ENCODE results near the gene GORASP1.

DNA sequence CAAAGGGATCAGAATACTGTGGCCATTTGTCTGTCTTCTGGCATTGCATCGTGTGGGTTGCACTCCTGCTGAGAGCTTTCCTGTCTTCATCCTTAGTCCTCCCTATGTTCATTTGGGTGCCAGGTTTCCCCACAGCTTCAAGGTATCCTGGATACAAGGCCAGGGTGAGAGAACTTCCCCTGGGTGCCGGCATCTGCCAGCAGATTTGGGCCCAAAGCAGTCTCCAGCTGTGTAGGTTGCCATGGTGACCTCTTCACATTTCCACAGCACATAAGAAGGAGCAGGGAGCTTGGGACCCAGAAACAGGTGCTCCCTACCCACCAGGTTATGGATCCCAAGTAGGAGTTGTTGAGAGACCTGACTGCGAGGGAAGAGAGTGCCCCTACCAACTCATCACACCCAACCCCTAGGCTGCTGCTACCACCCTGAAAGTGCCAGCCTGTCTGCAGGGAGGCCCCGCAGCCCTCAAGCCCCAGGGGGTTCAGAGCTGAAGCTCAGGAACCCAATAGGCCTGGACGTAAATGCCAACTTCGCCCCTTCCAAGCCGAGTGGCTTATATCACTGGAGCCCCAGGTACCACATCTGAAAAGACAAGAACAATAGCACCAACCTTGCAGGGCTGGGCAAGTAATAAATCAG is 20.0 kb upstream of the GORASP1 start:
- TF ChIP-seq, protein P1, sequence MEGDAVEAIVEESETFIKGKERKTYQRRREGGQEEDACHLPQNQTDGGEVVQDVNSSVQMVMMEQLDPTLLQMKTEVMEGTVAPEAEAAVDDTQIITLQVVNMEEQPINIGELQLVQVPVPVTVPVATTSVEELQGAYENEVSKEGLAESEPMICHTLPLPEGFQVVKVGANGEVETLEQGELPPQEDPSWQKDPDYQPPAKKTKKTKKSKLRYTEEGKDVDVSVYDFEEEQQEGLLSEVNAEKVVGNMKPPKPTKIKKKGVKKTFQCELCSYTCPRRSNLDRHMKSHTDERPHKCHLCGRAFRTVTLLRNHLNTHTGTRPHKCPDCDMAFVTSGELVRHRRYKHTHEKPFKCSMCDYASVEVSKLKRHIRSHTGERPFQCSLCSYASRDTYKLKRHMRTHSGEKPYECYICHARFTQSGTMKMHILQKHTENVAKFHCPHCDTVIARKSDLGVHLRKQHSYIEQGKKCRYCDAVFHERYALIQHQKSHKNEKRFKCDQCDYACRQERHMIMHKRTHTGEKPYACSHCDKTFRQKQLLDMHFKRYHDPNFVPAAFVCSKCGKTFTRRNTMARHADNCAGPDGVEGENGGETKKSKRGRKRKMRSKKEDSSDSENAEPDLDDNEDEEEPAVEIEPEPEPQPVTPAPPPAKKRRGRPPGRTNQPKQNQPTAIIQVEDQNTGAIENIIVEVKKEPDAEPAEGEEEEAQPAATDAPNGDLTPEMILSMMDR (IDR thresholded peaks at IDR 0.05), result no peak
- no peak for TF ChIP-seq POLR2A (IDR thresholded peaks at IDR 0.05)

Measured in adrenal gland (tissue), 5 donors.